ENCODE data around the gene KRTAP27-1.

The KRTAP27-1 gene, protein sequence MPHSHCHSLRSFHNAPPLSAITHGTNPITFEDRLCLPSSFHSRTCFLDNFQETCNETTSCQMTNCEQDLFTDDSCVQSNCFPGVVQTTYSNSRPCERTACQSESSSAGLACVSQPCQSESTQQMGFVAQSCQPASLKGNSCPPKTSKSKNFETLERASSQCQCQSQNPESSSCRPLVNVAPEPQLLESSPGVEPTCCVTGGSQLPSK

GRCh38 chr21:30337276-30337744 lies at the start of gene KRTAP27-1:
Gene KRTAP27-1 (minus strand): TSS chr21:30337694. CDS start chr21:30337668, 26 bp downstream.
- no peak for DNase-seq

- DNase-seq: no peak
Observed at GRCh38 chr21:30382201-30382600, 44.7 kb upstream of the KRTAP27-1 start.

- no peak for DNase-seq
Observed at GRCh38 chr21:30372139-30372770, 34.8 kb upstream of the KRTAP27-1 start, which contains the start of gene KRTAP13-2. Gene KRTAP13-2 (minus strand): TSS chr21:30372271. CDS start chr21:30372213, 58 bp downstream.

DNA sequence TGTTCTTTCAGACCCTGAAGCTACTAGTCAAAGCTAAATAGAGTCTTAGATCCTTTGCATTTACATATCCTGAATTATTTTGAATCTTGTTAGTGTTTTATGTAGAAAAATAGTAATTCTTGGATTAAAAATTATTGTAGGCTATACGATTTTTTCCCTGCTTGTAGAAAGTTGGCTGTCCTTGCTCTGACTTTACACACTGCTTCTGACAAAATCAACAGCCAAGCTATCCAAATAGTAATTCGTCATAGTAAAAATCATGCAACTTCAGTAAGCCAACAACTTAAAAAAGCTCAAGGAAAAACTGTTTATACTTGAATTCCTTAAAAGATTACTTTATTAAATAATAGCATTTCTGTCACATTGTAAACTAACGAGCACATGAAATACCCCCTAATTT lies 18.4 kb upstream of the KRTAP27-1 start:
- no peak for DNase-seq

- no peak for DNase-seq
Observed at GRCh38 chr21:30354308-30355005, 17.0 kb upstream of the KRTAP27-1 start.

- DNase-seq: no peak
Observed at GRCh38 chr21:30351534-30351933, 14.0 kb upstream of the KRTAP27-1 start.

GRCh38 chr21:30349572-30349971 lies 12.1 kb upstream of the KRTAP27-1 start:
- DNase-seq: no peak

GRCh38 chr21:30348506-30348905 lies 11.0 kb upstream of the KRTAP27-1 start, which contains the start of gene KRTAP23-1:
Gene KRTAP23-1 (minus strand): TSS chr21:30348606. CDS start chr21:30348606, 0 bp downstream.
- no peak for DNase-seq

GRCh38 chr21:30345014-30345413 lies 7.5 kb upstream of the KRTAP27-1 start:
- DNase-seq: no peak

GRCh38 chr21:30340714-30341573 lies 3.5 kb upstream of the KRTAP27-1 start:
- peak; percentile 38 for DNase-seq

DNA sequence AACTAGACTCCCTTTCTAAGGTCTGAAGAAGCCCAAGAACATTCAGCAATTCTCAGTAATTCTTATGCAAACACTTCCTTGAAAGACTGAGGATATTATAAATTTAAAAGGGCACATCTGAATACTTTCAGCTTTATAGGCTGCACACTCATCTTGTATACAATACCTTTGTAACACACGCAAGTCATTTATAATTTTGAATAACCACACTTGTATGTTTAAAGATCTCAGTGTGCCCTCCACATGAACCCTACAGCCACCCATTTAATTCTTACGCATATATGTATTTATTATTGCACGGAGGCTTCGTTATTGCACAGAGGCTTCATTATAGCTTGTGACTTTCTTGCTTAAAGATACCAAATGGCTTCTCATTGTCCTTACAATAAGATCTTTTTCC lies 1.2 kb upstream of the KRTAP27-1 start:
- DNase-seq: no peak

GRCh38 chr21:30337772-30338171 lies 278 bp upstream of the KRTAP27-1 start:
- DNase-seq: no peak

DNA sequence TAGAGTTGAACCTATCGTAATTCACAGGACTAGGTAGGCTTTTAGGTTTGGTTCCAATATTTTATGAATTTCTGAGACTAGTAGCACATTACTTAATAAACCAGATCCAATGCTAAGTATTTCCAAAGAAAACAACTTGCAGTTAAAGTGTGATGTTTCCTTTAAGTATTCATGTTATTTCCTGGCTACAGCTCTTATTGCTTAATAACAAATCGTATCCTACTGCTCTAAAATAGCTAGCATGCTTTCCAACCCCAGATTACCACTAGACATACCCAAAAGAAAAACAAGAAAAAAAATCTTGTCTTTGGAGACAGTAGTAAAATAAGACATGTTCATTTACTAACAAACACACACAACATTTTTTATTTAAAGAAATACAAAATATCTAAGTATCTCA lies 898 bp downstream of the KRTAP27-1 start:
- DNase-seq: no peak

- DNase-seq: no peak
Observed at GRCh38 chr21:30333736-30334135, 3.8 kb downstream of the KRTAP27-1 start.

- DNase-seq: no peak
Observed at GRCh38 chr21:30332681-30333080, 4.8 kb downstream of the KRTAP27-1 start.

DNA sequence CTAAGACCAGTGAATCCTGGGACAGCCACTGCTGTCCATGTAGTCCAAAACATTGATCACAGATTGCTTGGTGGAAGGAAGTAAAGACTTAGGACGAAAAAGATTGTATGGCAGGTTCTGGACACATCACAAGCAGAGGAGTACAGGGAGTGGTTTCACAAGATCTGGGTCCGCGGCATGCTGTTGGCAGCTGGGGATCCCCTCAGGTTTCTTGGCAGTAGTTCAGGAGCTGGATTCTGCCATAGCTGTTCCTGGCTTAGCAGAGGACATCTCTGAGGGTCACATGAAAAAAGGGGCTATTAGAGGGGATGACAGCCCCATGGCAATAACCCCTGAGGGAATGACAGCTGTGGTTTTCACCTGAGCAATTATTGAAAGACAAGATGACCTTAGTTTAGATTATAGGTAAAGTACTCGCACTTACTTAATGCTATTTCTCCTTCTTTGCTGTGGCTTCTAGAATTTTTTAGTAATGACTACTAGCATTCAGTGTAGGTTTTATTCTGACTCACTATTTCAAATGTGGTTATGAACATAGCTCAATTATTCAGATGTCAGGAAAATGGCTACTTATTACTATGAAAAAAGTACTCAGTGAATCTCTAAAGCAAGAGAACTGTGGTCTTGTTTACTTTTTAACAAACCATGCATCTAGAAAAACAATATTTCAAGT lies 8.2 kb downstream of the KRTAP27-1 start:
- no peak for DNase-seq

DNA sequence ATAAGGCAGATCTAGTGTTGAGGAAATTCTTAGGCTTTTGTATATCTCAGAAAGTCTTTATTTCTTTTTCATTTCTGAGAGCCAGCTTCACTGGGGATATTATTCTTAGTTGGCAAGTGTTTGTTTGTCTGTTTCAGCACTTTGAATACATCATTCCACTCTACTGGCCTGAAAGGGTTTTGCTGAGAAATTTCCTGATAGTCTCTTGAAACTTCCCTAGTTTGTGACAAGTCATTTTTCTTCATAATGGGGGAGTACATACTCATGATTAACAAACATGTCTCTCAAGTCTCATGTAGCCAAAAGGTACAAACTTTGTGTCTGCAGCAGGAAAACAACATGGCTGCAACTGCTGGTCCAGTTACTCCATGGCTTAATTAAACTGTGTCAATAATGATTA lies 11.1 kb downstream of the KRTAP27-1 start:
- DNase-seq: no peak

GRCh38 chr21:30320215-30320614 lies 17.3 kb downstream of the KRTAP27-1 start, which contains the start of gene KRTAP26-1:
Gene KRTAP26-1 (minus strand): TSS chr21:30320315. CDS start chr21:30320035, 280 bp downstream.
- no peak for DNase-seq

GRCh38 chr21:30315701-30316100 lies 21.8 kb downstream of the KRTAP27-1 start:
- DNase-seq: no peak

DNA sequence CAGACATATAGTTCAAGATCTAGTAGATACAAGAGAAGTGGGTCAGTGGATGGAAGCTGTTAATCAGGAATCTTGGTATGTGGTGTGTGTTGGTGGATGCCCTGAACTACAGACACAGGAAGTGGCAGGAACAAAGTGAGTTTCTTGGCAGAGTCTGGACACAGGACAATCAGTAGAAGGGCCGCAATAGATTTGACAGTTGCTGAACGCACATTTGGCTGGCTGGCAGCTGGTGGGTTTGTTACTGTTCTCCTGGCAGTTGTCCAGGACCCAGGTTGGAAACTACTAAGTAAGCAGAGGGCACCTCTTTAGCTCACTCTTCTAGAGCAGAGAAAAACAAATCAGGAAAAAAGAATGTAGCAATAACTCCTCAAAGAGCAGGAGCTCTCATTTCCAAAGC lies 30.6 kb downstream of the KRTAP27-1 start:
- no peak for DNase-seq

DNA sequence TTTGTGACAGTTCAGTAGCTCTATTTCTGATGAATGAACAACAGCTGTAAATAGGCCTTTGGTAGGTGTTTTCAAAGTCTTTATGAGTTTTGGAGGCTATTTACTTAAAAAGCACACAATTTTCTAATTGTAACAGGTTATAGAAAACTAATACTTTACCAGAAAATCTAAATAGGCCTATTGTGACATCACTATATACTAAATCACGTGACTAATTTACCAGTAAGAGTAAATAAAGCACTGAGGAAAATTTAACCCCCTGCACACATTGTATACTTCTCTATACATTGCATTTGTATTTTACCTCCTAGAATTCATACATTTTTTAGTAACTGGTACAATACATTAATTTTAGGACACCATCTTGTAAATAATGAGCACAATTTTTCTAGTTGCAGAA lies 32.4 kb downstream of the KRTAP27-1 start:
- DNase-seq: no peak

DNA sequence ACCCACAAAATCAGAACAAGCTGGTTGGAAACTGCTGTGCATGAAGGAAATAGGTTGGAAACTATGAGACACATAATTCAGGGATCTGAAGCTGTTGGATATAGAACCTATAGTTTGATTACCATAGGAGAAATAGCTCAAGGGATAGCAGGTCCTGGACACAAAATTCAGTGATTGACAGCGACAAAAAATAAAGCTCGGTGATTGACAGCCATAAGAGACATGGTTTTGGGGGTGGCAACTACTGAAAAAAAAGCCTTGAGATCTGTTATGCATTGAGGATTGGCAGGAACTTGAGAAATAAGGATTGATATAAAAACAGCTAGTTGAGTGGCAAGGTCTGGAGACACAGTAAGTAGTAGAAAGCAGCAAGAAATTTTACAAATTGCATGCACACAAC lies 48.3 kb downstream of the KRTAP27-1 start, which contains the start of gene KRTAP25-1:
TSS of gene KRTAP25-1 (minus strand) at position 300 of the 400 bp plus-strand sequence. CDS start at position 276, 24 bp downstream.
- DNase-seq: no peak
